Motor neuron (in vitro differentiated cells): ENCODE measurements around the gene ATIC. TPM values are rescaled to one million over a fixed set of nuclear protein-coding genes. Genes with fewer than 3 reads are reported as not detected.

Experiments
- ATAC-seq, 8 experiments: fragments of 200-7000 bp; cut with Tn5 transposase; replicated peaks in 6 of 8; 2 replicates each; pipeline ENCODE4 v1.8.0; 2021; ENCODE audit warnings: mild to moderate bottlenecking in 8 of 8, moderate library complexity in 8 of 8
- H3K27ac ChIP-seq, 2 donors: fragments of 250-450 bp; sonication (Bioruptor Pico); 2 replicates each; pipeline ENCODE4 v1.9.0; 2021; ENCODE audit warnings: antibody characterized with exemption in 2 of 2, mild to moderate bottlenecking in 2 of 2, moderate library complexity in 1 of 2
- H3K4me1 ChIP-seq, 2 donors: fragments of 250-450 bp; sonication (Bioruptor Pico); replicated peaks in 1 of 2; 2 replicates each; pipeline ENCODE4 v1.6.1; 2021; ENCODE audit warnings: antibody characterized with exemption in 2 of 2, mild to moderate bottlenecking in 2 of 2, moderate library complexity in 1 of 2
- H3K4me3 ChIP-seq, 5 donors: fragments of 250-450 bp; sonication (Bioruptor Pico); 2 replicates each; pipeline ENCODE4 v1.9.0; 2021; ENCODE audit warnings: antibody characterized with exemption in 5 of 5, mild to moderate bottlenecking in 5 of 5, moderate library complexity in 4 of 5
- WGBS, 10 experiments: fragments of 450-650 bp; shearing (Covaris generic); methylation state at CpG; one replicate each; pipeline ENCODE4 v1.0.0; 2022; 5-methylcytosine and 5-hydroxymethylcytosine counted together
- in situ Hi-C, 9 experiments: fragments of 400-800 bp; cut with MboI; loops; one replicate each; pipeline ENCODE4 v1.15.0; 2021; ENCODE audit warnings: low sequenced_read_pairs in 9 of 9, low pct_unique_long_range_greater_than_20kb in 2 of 9; ENCODE audit not compliant: unreplicated experiment in 9 of 9
- total RNA-seq, 8 experiments: library from RNA; unstranded; fragments of 300-600 nt; gene quantifications; 2 replicates each; pipeline versions ENCODE4 v1.2.3 to v1.2.4, GENCODE V29; 2022

Gene ATIC
- total RNA-seq, 8 experiments from 2014 or later = 15.4 to 241 (median 74.6) TPM

GRCh38 chr2:215320102-215320501 is 8.2 kb downstream of the ATIC start:
- in situ Hi-C loops = no loop called here
- no peak overlapping the region for H3K27ac ChIP-seq
- 90 to 100% (median 100%) methylated on average over 1 to 3 of the region's 3 CpGs for WGBS, 10 experiments

GRCh38 chr2:215320679-215321078 is 8.8 kb downstream of the ATIC start:
- H3K4me3 ChIP-seq = no peak overlapping the region
- no peak for ATAC-seq
- WGBS, 10 experiments = 0 to 100% (median 76%) methylated on average over 1 to 6 of the region's 7 CpGs; no CpG with 5 or more reads in 6 of the 10 experiments
- H3K27ac ChIP-seq = no peak overlapping the region
- no peaks in the 10 kb centered on the region for H3K4me1 ChIP-seq
- in situ Hi-C loops = no loop called here

More at GRCh38 chr2:215320102-215320501, 8.2 kb downstream of the ATIC start:
- H3K4me1 ChIP-seq = no peaks in the 10 kb centered on the region
- H3K4me3 ChIP-seq = no peak overlapping the region
- ATAC-seq = no peak

GRCh38 chr2:215324811-215325210 is 13.0 kb downstream of the ATIC start:
- Histone ChIP-seq H3K27ac (no peak overlapping the region), H3K4me3 (no peak overlapping the region), H3K4me1 (no peaks in the 10 kb centered on the region)
- ATAC-seq = no peak
- WGBS, 10 experiments = 59 to 100% (median 80%) methylated on average over 1 to 6 of the region's 6 CpGs
- in situ Hi-C loops = loop anchor here in 1 of 9 experiments (25.0 kb wide), 1 partner anchor 612 kb away; no protein-coding TSS in a partner anchor

GRCh38 chr2:215328066-215328465 is 16.2 kb downstream of the ATIC start:
- Histone ChIP-seq H3K4me3 (no peak overlapping the region), H3K4me1 (no peaks in the 10 kb centered on the region), H3K27ac (no peak overlapping the region)
- ATAC-seq = no peak
- in situ Hi-C loops = loop anchor here in 1 of 9 experiments (25.0 kb wide), 1 partner anchor 609 kb away; no protein-coding TSS in a partner anchor
- 80 to 100% (median 100%) methylated on average over 1 to 3 of the region's 5 CpGs; no CpG with 5 or more reads in 5 of the 10 experiments for WGBS, 10 experiments

- 83 to 100% (median 96%) methylated on average over 2 to 5 of the region's 5 CpGs; no CpG with 5 or more reads in 1 of the 10 experiments for WGBS, 10 experiments
- Histone ChIP-seq H3K27ac (no peak overlapping the region), H3K4me1 (no peaks in the 10 kb centered on the region), H3K4me3 (no peak overlapping the region)
- no peak for ATAC-seq
- in situ Hi-C loops = loop anchor here in 1 of 9 experiments (25.0 kb wide), 1 partner anchor 604 kb away; no protein-coding TSS in a partner anchor
Observed at GRCh38 chr2:215332872-215333595, 21.2 kb downstream of the ATIC start.

GRCh38 chr2:215338883-215339679 is 27.2 kb downstream of the ATIC start:
- ATAC-seq = no peak
- Histone ChIP-seq H3K27ac (no peak overlapping the region), H3K4me3 (no peak overlapping the region), H3K4me1 (no peaks in the 10 kb centered on the region)
- in situ Hi-C loops = loop anchor here in 1 of 9 experiments (25.0 kb wide), 1 partner anchor 598 kb away; no protein-coding TSS in a partner anchor
- WGBS, 10 experiments = 77 to 100% (median 90%) methylated on average over 1 to 6 of the region's 7 CpGs; no CpG with 5 or more reads in 3 of the 10 experiments

- in situ Hi-C loops = loop anchor here in 1 of 9 experiments (25.0 kb wide), 1 partner anchor 589 kb away; no protein-coding TSS in a partner anchor
- ATAC-seq = peak in 3 of 8 experiments; percentile 68 to 84 (median 78)
- H3K4me3 ChIP-seq = no peak overlapping the region
- no peak overlapping the region for H3K27ac ChIP-seq
- no peaks in the 10 kb centered on the region for H3K4me1 ChIP-seq
Observed at GRCh38 chr2:215347878-215348277, 36.0 kb downstream of the ATIC start.

- no peaks in the 10 kb centered on the region for H3K4me1 ChIP-seq
- no peak overlapping the region for H3K27ac ChIP-seq
- 50 to 80% (median 69%) methylated on average over 2 to 4 of the region's 4 CpGs; no CpG with 5 or more reads in 1 of the 10 experiments for WGBS, 10 experiments
- no peak for ATAC-seq
- in situ Hi-C loops = no loop called here
- no peak overlapping the region for H3K4me3 ChIP-seq
Observed at GRCh38 chr2:215352602-215353001, 40.7 kb downstream of the ATIC start.

GRCh38 chr2:215354771-215355695 is 43.2 kb downstream of the ATIC start:
- no peak overlapping the region for H3K4me3 ChIP-seq
- 36 to 100% (median 89%) methylated on average over 1 to 9 of the region's 9 CpGs; no CpG with 5 or more reads in 2 of the 10 experiments for WGBS, 10 experiments
- ATAC-seq = peak in 1 of 8 experiments; percentile 7
- no peaks in the 10 kb centered on the region for H3K4me1 ChIP-seq
- H3K27ac ChIP-seq = no peak overlapping the region
- in situ Hi-C loops = no loop called here

- ATAC-seq = no peak
- Histone ChIP-seq H3K27ac (no peak overlapping the region), H3K4me3 (no peak overlapping the region), H3K4me1 (no peaks in the 10 kb centered on the region)
- 82 to 100% (median 95%) methylated on average over 2 to 7 of the region's 7 CpGs; no CpG with 5 or more reads in 1 of the 10 experiments for WGBS, 10 experiments
- in situ Hi-C loops = no loop called here
Observed at GRCh38 chr2:215355801-215356200, 43.9 kb downstream of the ATIC start.

GRCh38 chr2:215356334-215356947 is 44.6 kb downstream of the ATIC start:
- in situ Hi-C loops = no loop called here
- Histone ChIP-seq H3K4me3 (no peak overlapping the region), H3K4me1 (no peaks in the 10 kb centered on the region), H3K27ac (no peak overlapping the region)
- 40 to 100% (median 92%) methylated on average over 4 to 7 of the region's 7 CpGs for whole genome bisulfite sequencing, 10 experiments
- no peak for ATAC-seq

GRCh38 chr2:215356948-215357461 is 45.1 kb downstream of the ATIC start:
- Histone ChIP-seq H3K4me1 (no peaks in the 10 kb centered on the region), H3K4me3 (no peak overlapping the region), H3K27ac (no peak overlapping the region)
- in situ Hi-C loops = no loop called here
- ATAC-seq = peak in 3 of 8 experiments; percentile 36 to 64 (median 55)
- WGBS, 10 experiments = 14 to 100% (median 90%) methylated on average over 1 to 8 of the region's 9 CpGs; no CpG with 5 or more reads in 1 of the 10 experiments
